GM21390 (cell line): ENCODE data around the gene EIF5AL1.
"Not testable (repeated sequence)": the region's sequence is repeated elsewhere in the genome, so short reads cannot be mapped to it uniquely, and the experiment has no call there.

Source experiments
- ATAC-seq: cut with Tn5 transposase; IDR thresholded peaks from one replicate; pipeline ENCODE4 v1.9.1; 2021; ENCODE audit not compliant: unreplicated experiment

Gene EIF5AL1

DNA sequence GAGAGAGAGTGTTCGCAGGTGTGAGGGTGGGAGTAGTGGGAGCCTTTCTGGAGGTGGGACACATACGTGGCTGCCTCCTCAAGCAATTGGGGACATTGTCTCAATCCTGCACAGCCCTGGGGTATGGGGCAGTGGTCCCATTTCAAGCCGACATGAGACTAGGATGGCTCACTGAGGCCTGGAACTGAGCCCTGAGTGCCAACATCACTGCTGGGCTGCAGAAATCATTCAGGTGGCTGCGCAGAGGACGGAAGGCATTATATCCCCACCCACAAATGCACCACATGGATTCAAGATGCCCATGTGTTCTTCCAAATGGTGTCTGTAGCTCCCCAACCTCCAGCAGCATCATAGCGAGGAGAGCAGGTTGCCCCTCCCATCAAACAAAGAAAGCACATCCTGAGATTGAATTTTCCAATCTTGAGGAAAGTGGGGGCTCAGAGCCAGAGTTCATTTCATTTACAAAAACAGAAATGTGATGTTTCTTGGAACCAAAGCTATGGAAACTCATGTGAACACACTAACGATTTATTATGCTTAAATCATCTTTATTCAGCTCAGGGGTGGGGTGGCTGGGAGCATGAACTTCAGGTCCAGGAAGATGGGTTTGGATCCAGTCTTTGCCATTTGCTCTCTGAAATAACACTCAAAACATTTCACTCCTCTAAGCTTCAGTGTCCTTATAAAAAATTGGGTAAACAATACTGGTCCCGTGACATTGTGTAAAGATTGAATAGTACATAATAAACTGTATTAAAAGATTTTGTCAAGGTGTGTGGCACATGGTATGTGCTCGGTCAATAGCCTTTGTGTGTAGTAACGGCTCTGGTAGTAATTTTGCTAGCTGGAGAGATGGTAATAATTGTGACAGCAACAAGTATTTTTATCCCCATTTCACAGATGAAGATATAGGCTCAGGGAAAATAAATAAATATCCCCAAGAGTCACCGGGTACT lies 43.3 kb downstream of the EIF5AL1 start:
- no peak for ATAC-seq

DNA sequence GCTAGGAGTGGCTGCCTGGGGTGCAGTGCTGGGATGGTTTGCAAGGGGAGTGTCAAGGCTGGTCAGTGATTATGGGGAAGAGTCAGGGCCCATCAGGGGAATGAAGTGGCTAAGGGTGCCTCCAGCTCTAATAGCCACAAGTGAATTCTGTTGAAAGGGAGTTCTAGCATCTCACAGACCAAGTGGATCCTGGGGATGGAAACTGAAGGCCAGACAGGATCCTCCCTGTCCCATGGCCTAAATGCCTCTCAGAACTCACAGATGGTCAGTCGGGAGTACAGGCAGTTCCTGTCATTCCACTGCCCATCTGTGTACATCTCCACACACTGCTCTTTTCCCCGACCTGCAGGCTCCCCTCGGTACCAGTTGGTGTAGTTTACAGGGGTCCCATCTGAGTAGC lies 44.6 kb downstream of the EIF5AL1 start:
- ATAC-seq = not testable (repeated sequence)

DNA sequence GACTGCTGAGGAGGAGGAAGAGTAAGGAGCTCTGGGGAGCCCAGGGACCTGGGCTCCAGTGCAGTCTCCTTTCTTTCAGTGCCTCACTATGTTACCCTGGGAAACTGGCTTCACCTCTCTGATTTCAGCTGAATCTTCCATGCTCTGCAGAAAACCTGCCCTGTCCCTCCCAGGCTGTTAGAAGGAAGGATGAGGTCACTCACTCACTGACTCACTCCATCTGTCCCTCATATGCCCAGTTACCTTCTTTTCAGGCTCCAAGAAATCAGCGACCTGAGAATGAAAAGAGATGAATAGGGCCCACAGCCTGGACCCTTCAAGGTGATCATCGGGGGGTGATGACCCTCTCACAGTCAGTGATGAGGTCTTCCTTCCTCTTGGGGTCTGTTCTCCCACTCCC lies 47.4 kb downstream of the EIF5AL1 start:
- no peak for ATAC-seq

DNA sequence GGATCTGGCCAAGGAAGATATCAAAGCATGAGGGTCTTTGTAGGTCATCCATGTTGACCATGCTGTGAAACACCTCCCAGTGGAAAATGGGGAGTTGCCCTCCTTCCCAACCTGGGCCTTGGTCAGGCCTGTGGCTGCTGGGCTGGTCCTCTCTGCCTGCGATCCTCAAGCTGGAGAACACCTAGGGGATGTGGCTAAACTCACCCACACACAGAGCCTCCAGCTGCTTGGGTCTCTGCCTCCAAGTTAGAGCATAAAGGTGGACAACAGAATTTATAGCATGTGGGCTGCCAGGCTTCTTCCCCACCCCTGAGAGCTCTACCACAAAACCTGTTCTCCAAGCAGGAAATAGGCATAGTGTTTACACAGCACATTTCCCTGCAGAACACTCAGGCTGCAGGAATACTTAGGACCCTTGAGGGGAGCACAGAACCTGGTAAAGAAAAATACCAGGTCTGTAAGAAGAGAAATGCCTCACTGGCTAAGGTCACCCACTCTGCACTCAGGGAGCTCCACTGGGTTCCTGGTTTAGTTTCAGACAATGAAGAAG lies 47.9 kb downstream of the EIF5AL1 start, which contains the start of gene SFTPA2:
SFTPA2 (minus strand) TSS at position 248 of the 550 bp plus-strand sequence. CDS start 924 bp downstream, outside the sequence.
- ATAC-seq = no peak

DNA sequence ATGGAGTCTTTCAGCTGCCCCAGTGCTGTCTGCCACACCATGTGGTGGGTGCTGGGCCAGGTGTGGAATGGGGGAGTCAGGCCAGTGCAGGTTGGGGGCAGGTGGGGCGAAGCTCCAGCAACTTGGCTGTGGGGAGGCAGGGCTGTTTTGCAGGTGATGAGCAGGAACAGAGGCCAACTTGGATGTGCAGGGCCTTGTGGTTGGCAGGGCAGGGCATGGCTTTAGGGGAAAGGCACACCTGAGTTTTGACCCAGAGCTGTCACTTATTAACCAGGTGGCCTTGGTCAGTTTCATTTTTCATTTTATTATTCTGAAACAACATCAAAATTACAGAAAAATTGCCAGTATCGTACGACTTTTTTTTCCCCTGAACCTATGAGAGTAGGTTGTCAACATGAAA lies 48.9 kb downstream of the EIF5AL1 start:
- no peak for ATAC-seq

DNA sequence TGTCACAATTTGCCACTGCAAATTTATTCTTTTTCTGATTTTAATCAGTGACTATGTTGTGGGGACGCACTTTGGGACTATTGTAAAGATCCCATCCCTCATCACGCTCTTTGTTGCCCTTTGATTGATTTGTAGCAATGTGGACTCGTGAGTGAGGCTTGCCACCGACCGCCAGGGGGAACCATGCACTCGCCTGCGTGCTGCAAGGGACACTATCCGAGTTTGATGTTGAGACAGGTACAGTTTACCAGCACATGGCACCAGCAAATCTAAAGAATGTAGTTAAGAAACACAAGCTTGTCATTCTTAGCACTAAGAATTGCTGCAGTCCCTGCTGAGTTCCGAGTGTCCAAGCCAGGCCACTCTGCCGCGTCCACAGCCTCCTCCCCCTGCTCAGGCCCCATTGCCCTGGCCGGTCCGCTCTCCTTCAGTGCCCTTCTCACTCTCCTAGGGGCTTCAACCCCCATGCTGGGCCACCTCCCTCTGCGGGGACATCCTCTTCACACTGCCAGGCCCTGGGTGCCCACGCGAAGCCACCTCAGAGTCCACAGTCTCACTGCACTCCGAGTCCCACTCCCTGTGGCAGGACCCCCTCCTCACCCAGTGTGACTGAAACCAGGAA lies 49.9 kb downstream of the EIF5AL1 start:
- ATAC-seq = peak; percentile 79

DNA sequence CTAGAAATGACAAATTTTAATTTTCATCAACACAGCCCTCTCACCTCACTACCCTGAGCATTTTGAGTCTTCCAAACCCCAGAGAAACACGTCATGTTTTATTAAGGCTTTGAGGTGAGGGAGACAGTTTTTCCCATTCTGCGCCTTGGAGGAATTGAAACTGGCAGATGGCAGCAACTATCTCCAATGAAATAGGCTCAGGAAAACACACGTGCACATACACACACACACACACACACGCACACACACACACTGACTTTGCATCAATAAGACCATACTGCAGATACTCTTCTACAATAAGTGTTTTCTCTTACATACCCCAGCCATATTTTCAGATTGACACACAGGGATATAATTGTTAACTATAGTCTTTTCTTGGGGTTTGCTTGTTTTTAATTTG lies 51.1 kb downstream of the EIF5AL1 start:
- ATAC-seq = no peak
